H9 (cell line): Measurements from ENCODE around the gene NRN1L. TPM values are rescaled to one million over a fixed set of nuclear protein-coding genes. Genes with fewer than 3 reads are reported as not detected.
A peak's percentile ranks its signal among the peaks of the same experiment; 100 is the strongest.

Experiments
- DNase-seq: peaks from one replicate; pipeline ENCODE4 v3.0.0-alpha.2; 2017
- H2AFZ ChIP-seq: one replicate; pipeline ENCODE4 v1.6.1; 2013; ENCODE audit warnings: mild to moderate bottlenecking, low read length, control low read depth, moderate library complexity
- H2AK5ac ChIP-seq: 2 replicates; pipeline ENCODE4 v1.6.1; 2013; ENCODE audit warnings: low read length, control low read depth, mixed read lengths; ENCODE audit not compliant: insufficient read length
- H2BK120ac ChIP-seq: one replicate; pipeline ENCODE4 v1.6.1; 2013; ENCODE audit warnings: low read depth, mild to moderate bottlenecking, low read length, control low read depth, inconsistent platforms; ENCODE audit not compliant: poor library complexity, severe bottlenecking
- H2BK12ac ChIP-seq: 2 replicates; pipeline ENCODE4 v1.6.1; 2013; ENCODE audit warnings: low read length, control low read depth, mixed read lengths, low read depth; ENCODE audit not compliant: insufficient read length
- H2BK15ac ChIP-seq: 2 replicates; pipeline ENCODE4 v1.6.1; 2013; ENCODE audit warnings: low read depth, low read length, control low read depth
- H2BK20ac ChIP-seq: one replicate; pipeline ENCODE4 v1.6.1; 2013; ENCODE audit warnings: low read depth, mild to moderate bottlenecking, low read length, control low read depth, inconsistent platforms; ENCODE audit not compliant: poor library complexity, severe bottlenecking
- H2BK5ac ChIP-seq: 2 replicates; pipeline ENCODE4 v1.6.1; 2013; ENCODE audit warnings: low read length, control low read depth, mixed read lengths; ENCODE audit not compliant: insufficient read length
- H3K14ac ChIP-seq: 2 replicates; pipeline ENCODE4 v1.6.1; 2013; ENCODE audit warnings: low read length, control low read depth; ENCODE audit not compliant: insufficient read depth
- H3K18ac ChIP-seq: 2 replicates; pipeline ENCODE4 v1.6.1; 2013; ENCODE audit warnings: low read depth, mild to moderate bottlenecking, mixed read lengths, low read length, control low read depth; ENCODE audit not compliant: insufficient read length
- H3K23ac ChIP-seq: 2 replicates; pipeline ENCODE4 v1.6.1; 2013; ENCODE audit warnings: low read length, control low read depth, mixed read lengths, low read depth; ENCODE audit not compliant: insufficient read length
- H3K23me2 ChIP-seq: 2 replicates; pipeline ENCODE4 v1.6.1; 2013; ENCODE audit warnings: low read depth, mild to moderate bottlenecking, mixed read lengths, low read length, control low read depth; ENCODE audit not compliant: insufficient read length, poor library complexity, severe bottlenecking
- H3K27ac ChIP-seq: 2 replicates; pipeline ENCODE4 v1.5.1; 2013; ENCODE audit warnings: low read length, control low read depth, mixed read lengths, low read depth; ENCODE audit not compliant: insufficient read length
- H3K27me3 ChIP-seq: 2 replicates; pipeline ENCODE4 v1.6.1; 2013; ENCODE audit warnings: low read length, control low read depth, inconsistent platforms; ENCODE audit not compliant: insufficient read depth
- H3K4ac ChIP-seq: 2 replicates; pipeline ENCODE4 v1.6.1; 2013; ENCODE audit warnings: low read depth, mild to moderate bottlenecking, control low read depth, inconsistent platforms, low read length, moderate library complexity
- H3K4me1 ChIP-seq: 2 replicates; pipeline ENCODE4 v1.6.1; 2013; ENCODE audit warnings: low read length, control low read depth, inconsistent platforms; ENCODE audit not compliant: insufficient read depth
- H3K4me2 ChIP-seq: 2 replicates; pipeline ENCODE4 v1.6.1; 2013; ENCODE audit warnings: low read length, control low read depth, mixed read lengths; ENCODE audit not compliant: insufficient read length, insufficient read depth
- H3K56ac ChIP-seq: 2 replicates; pipeline ENCODE4 v1.6.1; 2013; ENCODE audit warnings: low read depth, mild to moderate bottlenecking, mixed read lengths, low read length, control low read depth; ENCODE audit not compliant: insufficient read length
- H3K79me1 ChIP-seq: 2 replicates; pipeline ENCODE4 v1.6.1; 2013; ENCODE audit warnings: low read depth, mild to moderate bottlenecking, moderate library complexity, low read length, control low read depth, inconsistent platforms; ENCODE audit not compliant: insufficient read depth, poor library complexity, severe bottlenecking
- H3K79me2 ChIP-seq: 2 replicates; pipeline ENCODE4 v1.6.1; 2013; ENCODE audit warnings: low read length, control low read depth, inconsistent platforms; ENCODE audit not compliant: insufficient read depth
- H3K9ac ChIP-seq: 2 replicates; pipeline ENCODE4 v1.6.1; 2013; ENCODE audit warnings: low read length, control low read depth, mixed read lengths; ENCODE audit not compliant: insufficient read length; ENCODE audit errors: extremely low read depth
- H3K9me3 ChIP-seq: one replicate; pipeline ENCODE4 v1.6.1; 2013; ENCODE audit warnings: low read depth, low read length, inconsistent platforms; ENCODE audit not compliant: control insufficient read depth
- H3T11ph ChIP-seq: one replicate; pipeline ENCODE4 v1.6.1; 2013; ENCODE audit warnings: mild to moderate bottlenecking, low read length, control low read depth, inconsistent platforms
- H4K20me1 ChIP-seq: one replicate; pipeline ENCODE4 v1.6.1; 2013; ENCODE audit not compliant: control insufficient read depth, insufficient read length, insufficient read depth
- H4K5ac ChIP-seq: 2 replicates; pipeline ENCODE4 v1.6.1; 2013; ENCODE audit warnings: low read depth, mild to moderate bottlenecking, mixed read lengths, low read length, control low read depth; ENCODE audit not compliant: insufficient read length
- H4K8ac ChIP-seq: replicated peaks from 2 replicates; pipeline ENCODE4 v1.6.1; 2013; ENCODE audit warnings: low read length, control low read depth, mixed read lengths, low read depth; ENCODE audit not compliant: insufficient read length
- H4K91ac ChIP-seq: 2 replicates; pipeline ENCODE4 v1.6.1; 2013; ENCODE audit warnings: low read depth, mild to moderate bottlenecking, moderate library complexity, mixed read lengths, low read length, control low read depth; ENCODE audit not compliant: insufficient read length
- H3K27ac Mint-ChIP-seq, 3 experiments: 2 replicates in 2 of 3; 3 replicates in 1 of 3; pipeline ENCODE4 v1.8.0; 2020 to 2021; ENCODE audit warnings: mixed read lengths in 3 of 3, mild to moderate bottlenecking in 1 of 3, moderate library complexity in 1 of 3
- H3K27me3 Mint-ChIP-seq: 2 replicates; pipeline ENCODE4 v1.8.0; 2021; ENCODE audit warnings: low read depth, mild to moderate bottlenecking, moderate library complexity, mixed read lengths
- H3K36me3 Mint-ChIP-seq, 3 experiments: 2 replicates in 2 of 3; 3 replicates in 1 of 3; pipeline ENCODE4 v1.8.0; 2020 to 2021; ENCODE audit warnings: low read depth in 3 of 3, mixed read lengths in 3 of 3; ENCODE audit not compliant: insufficient read depth in 1 of 3
- H3K4me1 Mint-ChIP-seq, 2 experiments: 2 replicates each; pipeline ENCODE4 v1.8.0; 2020; ENCODE audit warnings: mixed read lengths in 2 of 2
- H3K4me3 Mint-ChIP-seq, 2 experiments: 2 replicates in 1 of 2; 3 replicates in 1 of 2; pipeline ENCODE4 v1.8.0; 2020 to 2021; ENCODE audit warnings: mild to moderate bottlenecking in 2 of 2, mixed read lengths in 2 of 2, moderate library complexity in 1 of 2
- H3K9me3 Mint-ChIP-seq, 2 experiments: 2 replicates in 1 of 2; 3 replicates in 1 of 2; pipeline ENCODE4 v1.8.0; 2020; ENCODE audit warnings: mild to moderate bottlenecking in 2 of 2, mixed read lengths in 2 of 2, moderate library complexity in 1 of 2
- WGBS: extraction: QIAGEN DNeasy Blood & Tissue Kit; methylation state at CpG from one replicate; pipeline ENCODE4 v1.1.7; 2013; ENCODE audit warnings: missing lambda C conversion rate, low lambda C conversion rate, mixed read lengths; ENCODE audit not compliant: insufficient read length; ENCODE audit errors: extremely low coverage; 5-methylcytosine and 5-hydroxymethylcytosine counted together
- total RNA-seq: library from RNA; stranded (reverse); gene quantifications from 2 replicates; pipeline ENCODE4 v1.2.1, GENCODE V29; 2021
- TF ChIP-seq, protein P1 (sequence below): fragments of 200-600 bp; sonication (generic); conservative IDR thresholded peaks from 3 replicates; pipeline ENCODE4 v1.8.0; 2021; ENCODE audit warnings: antibody characterized with exemption, mild to moderate bottlenecking

NRN1L gene
- total RNA-seq, 1 experiment from 2014 or later, result 2.0 TPM

DNA sequence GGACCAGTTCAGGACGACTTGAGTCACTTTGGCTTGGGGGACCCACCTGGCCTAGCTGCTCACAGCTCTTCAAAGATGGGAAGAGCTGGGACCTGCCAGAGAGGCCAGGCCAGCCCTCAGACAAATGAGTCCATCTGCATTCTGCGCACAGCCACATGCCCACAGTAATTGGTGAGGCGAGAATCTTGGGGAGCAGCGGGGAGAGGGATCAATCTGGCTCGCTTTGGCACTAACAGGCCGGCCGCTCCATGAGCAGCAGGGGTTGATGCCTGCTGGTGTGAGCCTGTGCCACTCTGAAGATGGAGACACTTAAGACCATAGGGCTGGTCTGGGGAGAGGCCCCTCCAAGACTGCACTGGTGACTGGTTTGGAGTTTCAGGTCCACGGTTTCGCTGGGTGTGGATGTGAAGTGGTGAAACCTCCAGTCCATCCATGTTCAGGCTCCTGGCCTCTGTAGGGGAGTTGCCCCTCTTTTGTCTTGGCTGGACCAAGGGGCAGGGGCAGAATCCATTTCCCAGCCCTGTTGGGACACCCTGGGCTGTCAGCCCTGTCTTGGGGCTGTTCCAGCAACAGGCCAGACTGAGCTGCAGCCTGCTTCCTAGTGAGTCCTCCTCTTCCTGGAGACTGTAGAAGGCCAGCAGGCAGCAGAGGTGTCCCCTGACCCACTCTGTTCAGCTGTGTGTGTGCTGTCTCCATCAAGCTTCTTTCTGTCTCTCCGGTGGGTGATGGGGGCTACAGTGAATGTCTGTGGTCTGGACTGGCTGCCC lies 39.6 kb downstream of the NRN1L start:
- no peak overlapping the region for H3K27ac ChIP-seq
- H3K79me2 ChIP-seq, result no peaks in the 10 kb centered on the region
- Mint-ChIP-seq H3K27ac (peak overlapping the region in 1 of 3 experiments; percentile 81; a peak in 1 of 7 replicates), H3K27me3 (no peaks in the 10 kb centered on the region), H3K9me3 (no peaks in the 10 kb centered on the region), H3K4me3 (no peak overlapping the region), H3K36me3 (peaks cover 1 to 8% (median 4%) of the 10 kb centered on the region in 3 experiments; a peak in 4 of 7 replicates), H3K4me1 (peaks cover 4 to 16% of the 10 kb centered on the region in 2 experiments; a peak in 2 of 4 replicates)
- no CpG with 5 or more reads among the region's 10 CpGs for WGBS
- no peak overlapping the region for H2BK120ac ChIP-seq
- no peak overlapping the region for H3K56ac ChIP-seq
- DNase-seq, result no peak
- no peak overlapping the region for H3K23ac ChIP-seq
- no peak overlapping the region for H3K4me2 ChIP-seq
- no peak overlapping the region for H3T11ph ChIP-seq
- no peak overlapping the region for H3K18ac ChIP-seq
- H4K5ac ChIP-seq, result no peak overlapping the region
- no peak overlapping the region for H4K91ac ChIP-seq
- no peaks in the 10 kb centered on the region for H3K79me1 ChIP-seq
- no peaks in the 10 kb centered on the region for H3K9me3 ChIP-seq
- H4K8ac ChIP-seq, result no peak overlapping the region
- H3K4ac ChIP-seq, result no peak overlapping the region
- H2BK5ac ChIP-seq, result no peak overlapping the region
- H2AK5ac ChIP-seq, result no peak overlapping the region
- no peak overlapping the region for H2BK12ac ChIP-seq
- H3K4me1 ChIP-seq, result no peaks in the 10 kb centered on the region
- H2BK15ac ChIP-seq, result no peak overlapping the region
- H4K20me1 ChIP-seq, result no peaks in the 10 kb centered on the region
- no peak overlapping the region for H3K9ac ChIP-seq
- TF ChIP-seq, protein P1, sequence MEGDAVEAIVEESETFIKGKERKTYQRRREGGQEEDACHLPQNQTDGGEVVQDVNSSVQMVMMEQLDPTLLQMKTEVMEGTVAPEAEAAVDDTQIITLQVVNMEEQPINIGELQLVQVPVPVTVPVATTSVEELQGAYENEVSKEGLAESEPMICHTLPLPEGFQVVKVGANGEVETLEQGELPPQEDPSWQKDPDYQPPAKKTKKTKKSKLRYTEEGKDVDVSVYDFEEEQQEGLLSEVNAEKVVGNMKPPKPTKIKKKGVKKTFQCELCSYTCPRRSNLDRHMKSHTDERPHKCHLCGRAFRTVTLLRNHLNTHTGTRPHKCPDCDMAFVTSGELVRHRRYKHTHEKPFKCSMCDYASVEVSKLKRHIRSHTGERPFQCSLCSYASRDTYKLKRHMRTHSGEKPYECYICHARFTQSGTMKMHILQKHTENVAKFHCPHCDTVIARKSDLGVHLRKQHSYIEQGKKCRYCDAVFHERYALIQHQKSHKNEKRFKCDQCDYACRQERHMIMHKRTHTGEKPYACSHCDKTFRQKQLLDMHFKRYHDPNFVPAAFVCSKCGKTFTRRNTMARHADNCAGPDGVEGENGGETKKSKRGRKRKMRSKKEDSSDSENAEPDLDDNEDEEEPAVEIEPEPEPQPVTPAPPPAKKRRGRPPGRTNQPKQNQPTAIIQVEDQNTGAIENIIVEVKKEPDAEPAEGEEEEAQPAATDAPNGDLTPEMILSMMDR, result no peak
- no peak overlapping the region for H2BK20ac ChIP-seq
- no peaks in the 10 kb centered on the region for H3K23me2 ChIP-seq
- H3K27me3 ChIP-seq, result no peaks in the 10 kb centered on the region
- H2AFZ ChIP-seq, result no peak overlapping the region
- H3K14ac ChIP-seq, result no peak overlapping the region
